ENCODE data around the gene TCF25. TPM values are rescaled to one million over a fixed set of nuclear protein-coding genes. Genes with fewer than 3 reads are reported as not detected.
A peak's percentile ranks its signal among the peaks of the same experiment; 100 is the strongest.

TCF25 gene
- total RNA-seq, 1 donor from 2014 or later, result 83.2 TPM

GRCh38 chr16:89953671-89954406 is 80.4 kb downstream of the TCF25 start:
- ATAC-seq (ENCODE audit: poor library complexity) (no peak), DNase-seq (peak; percentile 36)
- intact Hi-C loops (cut with DNase I), result no loop called here

- intact Hi-C loops (cut with DNase I), result no loop called here
- ATAC-seq (ENCODE audit: poor library complexity), result no peak
- DNase-seq, result no peak
Measured at GRCh38 chr16:89954462-89954861, 81.1 kb downstream of the TCF25 start.

GRCh38 chr16:89955001-89955685 is 81.8 kb downstream of the TCF25 start:
- ATAC-seq (ENCODE audit: poor library complexity) (no peak), DNase-seq (peak; percentile 19)
- intact Hi-C loops (cut with DNase I), result no loop called here

GRCh38 chr16:89956505-89957215 is 83.3 kb downstream of the TCF25 start:
- intact Hi-C loops (cut with DNase I), result no loop called here

GRCh38 chr16:89957216-89957785 is 83.9 kb downstream of the TCF25 start:
- intact Hi-C loops (cut with DNase I), result no loop called here
- DNase-seq (peak; percentile 30), ATAC-seq (ENCODE audit: poor library complexity) (peak; percentile 35)

More at GRCh38 chr16:89956505-89957215, 83.3 kb downstream of the TCF25 start:
- peak; percentile 26 for ATAC-seq (ENCODE audit: poor library complexity)
- peak; percentile 42 for DNase-seq

- ATAC-seq (ENCODE audit: poor library complexity) (peak; percentile 68), DNase-seq (peak; percentile 72)
- intact Hi-C loops (cut with DNase I), result no loop called here
Measured at GRCh38 chr16:89958068-89958467, 84.7 kb downstream of the TCF25 start.

GRCh38 chr16:89958596-89958995 is 85.2 kb downstream of the TCF25 start:
- ATAC-seq (ENCODE audit: poor library complexity), result no peak
- peak; percentile 34 for DNase-seq
- intact Hi-C loops (cut with DNase I), result no loop called here

- DNase-seq (peak; percentile 4), ATAC-seq (ENCODE audit: poor library complexity) (no peak)
- intact Hi-C loops (cut with DNase I), result no loop called here
Measured at GRCh38 chr16:89960966-89961365, 87.6 kb downstream of the TCF25 start.

Other genes starting within 250 kb of the TCF25 start
- gene CHMP1A, start 215.9 kb upstream of the TCF25 start, total RNA-seq, result 32.6 TPM
- 1.9 TPM for gene SPATA33, start 215.8 kb upstream of the TCF25 start, total RNA-seq
- gene CDK10, start 186.9 kb upstream of the TCF25 start, total RNA-seq, result 20.7 TPM
- gene SPATA2L, start 171.9 kb upstream of the TCF25 start, total RNA-seq, result 4.1 TPM
- 11.2 TPM for gene VPS9D1, start 152.7 kb upstream of the TCF25 start, total RNA-seq
- gene ZNF276, start 152.1 kb upstream of the TCF25 start, total RNA-seq, result 10.2 TPM
- gene FANCA, start 56.9 kb upstream of the TCF25 start, total RNA-seq, result 1.9 TPM
- gene SPIRE2, start 45.1 kb upstream of the TCF25 start, total RNA-seq, result 1.2 TPM
- gene MC1R, start 45.3 kb downstream of the TCF25 start, total RNA-seq, result 1.1 TPM
- gene TUBB3, start 49.8 kb downstream of the TCF25 start, total RNA-seq, result 1.8 TPM
- gene DEF8, start 75.2 kb downstream of the TCF25 start, total RNA-seq, result 46.7 TPM
- gene DBNDD1, start 145.9 kb downstream of the TCF25 start, total RNA-seq, result 6.3 TPM
- gene PRDM7, start 203.7 kb downstream of the TCF25 start, total RNA-seq, result not detected